ENCODE data around the gene MICA.
"Not testable (repeated sequence)": the region's sequence is repeated elsewhere in the genome, so short reads cannot be mapped to it uniquely, and the experiment has no call there.

The MICA gene

GRCh38 chr6:31414148-31414770 lies 10.9 kb downstream of the MICA start:
- DNase-seq (ENCODE audit: low read depth): not testable (repeated sequence)

GRCh38 chr6:31414771-31415265 lies 11.4 kb downstream of the MICA start:
- no peak for DNase-seq (ENCODE audit: low read depth)

- DNase-seq (ENCODE audit: low read depth): no peak
Observed at GRCh38 chr6:31416394-31417014, 13.1 kb downstream of the MICA start.

- no peak for DNase-seq (ENCODE audit: low read depth)
Observed at GRCh38 chr6:31418251-31418650, 14.9 kb downstream of the MICA start.

- DNase-seq (ENCODE audit: low read depth): no peak
Observed at GRCh38 chr6:31419842-31420241, 16.4 kb downstream of the MICA start.

GRCh38 chr6:31420546-31420945 lies 17.2 kb downstream of the MICA start:
- no peak for DNase-seq (ENCODE audit: low read depth)

- no peak for DNase-seq (ENCODE audit: low read depth)
Observed at GRCh38 chr6:31422587-31422986, 19.2 kb downstream of the MICA start.

- no peak for DNase-seq (ENCODE audit: low read depth)
Observed at GRCh38 chr6:31423550-31423949, 20.2 kb downstream of the MICA start.

GRCh38 chr6:31426395-31427354 lies 23.3 kb downstream of the MICA start:
- no peak for DNase-seq (ENCODE audit: low read depth)

GRCh38 chr6:31430449-31430848 lies 27.1 kb downstream of the MICA start:
- DNase-seq (ENCODE audit: low read depth): no peak

GRCh38 chr6:31435051-31435450 lies 31.7 kb downstream of the MICA start:
- DNase-seq (ENCODE audit: low read depth): not testable (repeated sequence)

- DNase-seq (ENCODE audit: low read depth): no peak
Observed at GRCh38 chr6:31438222-31438621, 34.8 kb downstream of the MICA start.

GRCh38 chr6:31438677-31439076 lies 35.3 kb downstream of the MICA start:
- no peak for DNase-seq (ENCODE audit: low read depth)

GRCh38 chr6:31441365-31442267 lies 38.2 kb downstream of the MICA start:
- DNase-seq (ENCODE audit: low read depth): peak; percentile 77

- no peak for DNase-seq (ENCODE audit: low read depth)
Observed at GRCh38 chr6:31446481-31446880, 43.1 kb downstream of the MICA start.

- not testable (repeated sequence) for DNase-seq (ENCODE audit: low read depth)
Observed at GRCh38 chr6:31446999-31447789, 43.8 kb downstream of the MICA start.

- DNase-seq (ENCODE audit: low read depth): no peak
Observed at GRCh38 chr6:31450751-31451150, 47.4 kb downstream of the MICA start.

- no peak for DNase-seq (ENCODE audit: low read depth)
Observed at GRCh38 chr6:31452859-31453258, 49.5 kb downstream of the MICA start.

GRCh38 chr6:31453259-31453658 lies 49.9 kb downstream of the MICA start:
- DNase-seq (ENCODE audit: low read depth): no peak

GRCh38 chr6:31459864-31460263 lies 56.5 kb downstream of the MICA start:
- not testable (repeated sequence) for DNase-seq (ENCODE audit: low read depth)

Measured in activated T-cell treated with anti-CD3 and anti-CD28 coated beads for 48 hours (primary cell).